PC-3 (cell line): ENCODE results near the gene HHAT. TPM values are rescaled to one million over a fixed set of nuclear protein-coding genes. Genes with fewer than 3 reads are reported as not detected.

Source experiments
- ATAC-seq: fragments of 200-7000 bp; cut with Tn5 transposase; 2 replicates; pipeline ENCODE4 v1.9.1; 2020; ENCODE audit warnings: mild to moderate bottlenecking, moderate library complexity
- BruUV-seq: library from RNA; stranded (reverse); fragments of 400-500 nt; replicated peaks from 2 replicates; lab custom pipeline; 2021; lab: Mats Ljungman, UMichigan
- CTCF ChIA-PET: fragments of 300-600 bp; sonication (Branson Sonifier 250); formaldehyde crosslinking; loops from one replicate; lab custom pipeline; 2022; ENCODE audit warnings: antibody characterized with exemption; lab: Charles Lee
- POLR2A ChIA-PET: fragments of 300-600 bp; sonication (Branson Sonifier 250); formaldehyde crosslinking; loops from one replicate; lab custom pipeline; 2022; ENCODE audit warnings: antibody characterized with exemption; ENCODE audit not compliant: unreplicated experiment; lab: Charles Lee
- DNase-seq: peaks from one replicate; pipeline ENCODE4 v3.0.0-alpha.2; 2015
- H2AFZ ChIP-seq: fragments of 300-600 bp; sonication (generic); 2 replicates; pipeline ENCODE4 v1.6.0; 2016; ENCODE audit warnings: antibody characterized with exemption, low read length
- H3F3A ChIP-seq: fragments of 300-600 bp; sonication (generic); one replicate; pipeline ENCODE4 v1.6.0; 2017; ENCODE audit warnings: antibody characterized with exemption, low read length, control low read depth, mild to moderate bottlenecking; ENCODE audit not compliant: unreplicated experiment
- H3K27ac ChIP-seq: fragments of 300-600 bp; sonication (generic); 2 replicates; pipeline ENCODE4 v1.5.1; 2016; ENCODE audit warnings: mild to moderate bottlenecking, low read length
- H3K27me3 ChIP-seq: fragments of 300-600 bp; sonication (generic); 2 replicates; pipeline ENCODE4 v1.6.1; 2016; ENCODE audit warnings: low read length, mixed read lengths
- H3K36me3 ChIP-seq: fragments of 300-600 bp; sonication (generic); 2 replicates; pipeline ENCODE4 v1.6.1; 2016; ENCODE audit warnings: low read depth, mixed run types, low read length, mixed read lengths
- H3K4me1 ChIP-seq: fragments of 300-600 bp; sonication (generic); 2 replicates; pipeline ENCODE4 v1.5.1; 2016; ENCODE audit warnings: low read length; ENCODE audit not compliant: insufficient read depth
- H3K4me2 ChIP-seq: fragments of 300-600 bp; sonication (generic); 2 replicates; pipeline ENCODE4 v1.6.0; 2016; ENCODE audit warnings: low read length
- H3K4me3 ChIP-seq: fragments of 300-600 bp; sonication (generic); 2 replicates; pipeline ENCODE4 v1.5.1; 2016; ENCODE audit warnings: mild to moderate bottlenecking, low read length, mixed read lengths
- H3K79me2 ChIP-seq: fragments of 300-600 bp; sonication (generic); 2 replicates; pipeline ENCODE4 v1.6.1; 2017; ENCODE audit warnings: low read length, mixed read lengths
- H3K9ac ChIP-seq: fragments of 300-600 bp; sonication (generic); 2 replicates; pipeline ENCODE4 v1.6.0; 2016; ENCODE audit warnings: mild to moderate bottlenecking, low read length
- H3K9me2 ChIP-seq: fragments of 300-600 bp; sonication (generic); replicated peaks from 2 replicates; pipeline ENCODE4 v1.6.1; 2016; ENCODE audit warnings: mixed run types, low read length, mixed read lengths
- H3K9me3 ChIP-seq: fragments of 300-600 bp; sonication (generic); 2 replicates; pipeline ENCODE4 v1.6.1; 2016; ENCODE audit warnings: low read length, mixed read lengths
- H4K20me1 ChIP-seq: fragments of 300-600 bp; sonication (generic); 2 replicates; pipeline ENCODE4 v1.6.1; 2016; ENCODE audit warnings: low read length, mixed read lengths
- EZH2 ChIP-seq: fragments of 300-600 bp; sonication (generic); IDR thresholded peaks from one replicate; pipeline ENCODE4 v1.6.1; 2017; ENCODE audit warnings: antibody characterized with exemption, mild to moderate bottlenecking, low read length; ENCODE audit not compliant: unreplicated experiment
- EZH2phosphoT487 ChIP-seq: fragments of 300-600 bp; sonication (generic); IDR thresholded peaks from 2 replicates; pipeline ENCODE4 v1.6.1; 2018; ENCODE audit warnings: mild to moderate bottlenecking, antibody characterized with exemption, low read length, borderline replicate concordance
- intact Hi-C: fragments of 100-400 bp; cut with micrococcal nuclease; formaldehyde crosslinking; loops from 2 replicates; pipeline ENCODE4 v1.9.0; 2023
- total RNA-seq: library from RNA; depleted of rRNA; stranded (reverse); fragments of >200 nt; gene quantifications from 2 replicates; pipeline ENCODE4 v1.2.3, GENCODE V29; 2014
- TF ChIP-seq, protein P1 (sequence below): fragments of 300-600 bp; sonication (generic); conservative IDR thresholded peaks from 2 replicates; pipeline ENCODE4 v1.5.1; 2017; ENCODE audit warnings: antibody characterized with exemption, low read depth, mild to moderate bottlenecking, low read length

Gene HHAT
- total RNA-seq, 1 experiment from 2014 or later: 3.4 TPM

- Histone ChIP-seq H3K27me3 (no peaks in the 10 kb centered on the region), H3K4me2 (no peak overlapping the region), H3K4me3 (no peak overlapping the region), H3K79me2 (no peaks in the 10 kb centered on the region), H2AFZ (no peak overlapping the region), H4K20me1 (no peaks in the 10 kb centered on the region), H3K4me1 (no peaks in the 10 kb centered on the region), H3K9ac (no peak overlapping the region), H3K9me3 (no peaks in the 10 kb centered on the region), H3F3A (no peaks in the 10 kb centered on the region), H3K36me3 (no peaks in the 10 kb centered on the region), H3K27ac (no peak overlapping the region), H3K9me2 (0 out of 2 replicates have a peak, but pooled peaks cover 3% of the 10 kb centered on the region)
- ChIA-PET CTCF (no interaction called here), POLR2A (no interaction called here)
- ATAC-seq (no peak), DNase-seq (no peak)
- intact Hi-C loops: no loop called here
- TF ChIP-seq, protein P1, sequence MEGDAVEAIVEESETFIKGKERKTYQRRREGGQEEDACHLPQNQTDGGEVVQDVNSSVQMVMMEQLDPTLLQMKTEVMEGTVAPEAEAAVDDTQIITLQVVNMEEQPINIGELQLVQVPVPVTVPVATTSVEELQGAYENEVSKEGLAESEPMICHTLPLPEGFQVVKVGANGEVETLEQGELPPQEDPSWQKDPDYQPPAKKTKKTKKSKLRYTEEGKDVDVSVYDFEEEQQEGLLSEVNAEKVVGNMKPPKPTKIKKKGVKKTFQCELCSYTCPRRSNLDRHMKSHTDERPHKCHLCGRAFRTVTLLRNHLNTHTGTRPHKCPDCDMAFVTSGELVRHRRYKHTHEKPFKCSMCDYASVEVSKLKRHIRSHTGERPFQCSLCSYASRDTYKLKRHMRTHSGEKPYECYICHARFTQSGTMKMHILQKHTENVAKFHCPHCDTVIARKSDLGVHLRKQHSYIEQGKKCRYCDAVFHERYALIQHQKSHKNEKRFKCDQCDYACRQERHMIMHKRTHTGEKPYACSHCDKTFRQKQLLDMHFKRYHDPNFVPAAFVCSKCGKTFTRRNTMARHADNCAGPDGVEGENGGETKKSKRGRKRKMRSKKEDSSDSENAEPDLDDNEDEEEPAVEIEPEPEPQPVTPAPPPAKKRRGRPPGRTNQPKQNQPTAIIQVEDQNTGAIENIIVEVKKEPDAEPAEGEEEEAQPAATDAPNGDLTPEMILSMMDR: no peak
- TF ChIP-seq EZH2: no peak
- TF ChIP-seq EZH2phosphoT487: no peak
- BruUV-seq: no TSS peak
Measured at GRCh38 chr1:210565306-210565705, 236.6 kb downstream of the HHAT start.

- Histone ChIP-seq H3K4me3 (no peak overlapping the region), H3F3A (no peaks in the 10 kb centered on the region), H3K9me3 (no peaks in the 10 kb centered on the region), H3K36me3 (no peaks in the 10 kb centered on the region), H4K20me1 (no peaks in the 10 kb centered on the region), H3K9ac (no peak overlapping the region), H3K27me3 (peaks cover 21% of the 10 kb centered on the region; the same call in 1 of the 2 replicates), H3K9me2 (0 out of 2 replicates have a peak, but pooled peaks cover 3% of the 10 kb centered on the region), H3K4me1 (no peaks in the 10 kb centered on the region), H3K27ac (no peak overlapping the region), H2AFZ (no peak overlapping the region), H3K4me2 (no peak overlapping the region), H3K79me2 (no peaks in the 10 kb centered on the region)
- no peak for TF ChIP-seq EZH2phosphoT487
- no peak for TF ChIP-seq EZH2
- TF ChIP-seq, protein P1: no peak
- DNase-seq (no peak), ATAC-seq (no peak)
- CTCF ChIA-PET: no interaction called here
- POLR2A ChIA-PET: no interaction called here
- intact Hi-C loops: no loop called here
- BruUV-seq: no TSS peak
Measured at GRCh38 chr1:210568631-210569030, 239.9 kb downstream of the HHAT start.

GRCh38 chr1:210570116-210570515, 241.4 kb downstream of the HHAT start:
- CTCF ChIA-PET: no interaction called here
- no peak overlapping the region for H3K4me2 ChIP-seq
- H3K9ac ChIP-seq: no peak overlapping the region
- 0 out of 2 replicates have a peak, but pooled peaks cover 3% of the 10 kb centered on the region for H3K9me2 ChIP-seq
- POLR2A ChIA-PET: no interaction called here
- no TSS peak for BruUV-seq
- no peaks in the 10 kb centered on the region for H3K9me3 ChIP-seq
- ATAC-seq (no peak), DNase-seq (no peak)
- no peaks in the 10 kb centered on the region for H3F3A ChIP-seq
- TF ChIP-seq, protein P1: no peak
- no peak for TF ChIP-seq EZH2
- TF ChIP-seq EZH2phosphoT487: no peak
- H3K4me3 ChIP-seq: no peak overlapping the region
- no peaks in the 10 kb centered on the region for H3K4me1 ChIP-seq
- H3K27me3 ChIP-seq: peaks cover 21% of the 10 kb centered on the region; the same call in 1 of the 2 replicates
- intact Hi-C loops: no loop called here
- H3K79me2 ChIP-seq: no peaks in the 10 kb centered on the region
- no peak overlapping the region for H3K27ac ChIP-seq
- H3K36me3 ChIP-seq: no peaks in the 10 kb centered on the region
- H2AFZ ChIP-seq: no peak overlapping the region
- no peaks in the 10 kb centered on the region for H4K20me1 ChIP-seq
